OCI-LY7 (cell line): ENCODE data around the gene CDCA4.

Experiments used
- CTCF ChIP-seq: fragments of 200-600 bp; sonication (generic); conservative IDR thresholded peaks from 2 replicates; pipeline ENCODE4 v1.5.1; 2014; ENCODE audit warnings: mild to moderate bottlenecking, antibody characterized with exemption, low read length, moderate library complexity, mixed read lengths
- EZH2phosphoT487 ChIP-seq: fragments of 200-600 bp; sonication (generic); IDR thresholded peaks from 2 replicates; pipeline ENCODE4 v1.6.1; 2018; ENCODE audit warnings: low read depth, borderline replicate concordance, mild to moderate bottlenecking, mixed run types, antibody characterized with exemption, low read length, moderate library complexity, mixed read lengths

DNA sequence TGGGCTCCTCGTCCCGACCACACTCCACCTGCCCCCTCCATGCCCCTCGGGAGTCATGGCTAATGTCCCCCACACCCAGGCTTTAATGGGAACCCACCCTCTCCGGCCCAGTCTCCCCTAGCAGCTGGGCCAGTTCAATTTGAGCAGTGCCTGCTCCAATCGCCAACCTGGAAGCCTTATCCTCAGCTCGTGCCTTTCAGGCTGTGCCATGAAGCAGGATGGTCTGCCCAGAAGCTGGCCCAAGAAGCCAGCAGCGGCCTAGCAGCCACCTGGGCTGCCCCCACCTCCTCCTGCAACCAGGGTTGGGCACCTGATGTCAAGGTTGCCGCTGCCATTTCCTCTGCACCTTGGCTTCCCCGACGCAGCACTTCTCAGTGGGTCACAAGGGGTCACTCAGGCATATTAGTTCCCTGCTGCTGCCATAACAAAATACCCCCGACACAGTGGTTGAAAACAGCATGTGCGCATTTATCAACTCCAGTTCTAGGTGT lies 37.6 kb downstream of the CDCA4 start:
- TF ChIP-seq CTCF (no peak), EZH2phosphoT487 (no peak)
